SHP77 treated with DMSO at 0.1 percent for 48 hours (cell line): ENCODE data around the gene ZNF827.

Experiments used
- DNase-seq: peaks from one replicate; lab custom pipeline; 2025; lab: John Stamatoyannopoulos, UW

The ZNF827 gene

GRCh38 chr4:145829629-145830395 is 108.8 kb downstream of the ZNF827 start:
- DNase-seq: no peak

GRCh38 chr4:145828802-145829485 is 109.7 kb downstream of the ZNF827 start:
- no peak for DNase-seq

DNA sequence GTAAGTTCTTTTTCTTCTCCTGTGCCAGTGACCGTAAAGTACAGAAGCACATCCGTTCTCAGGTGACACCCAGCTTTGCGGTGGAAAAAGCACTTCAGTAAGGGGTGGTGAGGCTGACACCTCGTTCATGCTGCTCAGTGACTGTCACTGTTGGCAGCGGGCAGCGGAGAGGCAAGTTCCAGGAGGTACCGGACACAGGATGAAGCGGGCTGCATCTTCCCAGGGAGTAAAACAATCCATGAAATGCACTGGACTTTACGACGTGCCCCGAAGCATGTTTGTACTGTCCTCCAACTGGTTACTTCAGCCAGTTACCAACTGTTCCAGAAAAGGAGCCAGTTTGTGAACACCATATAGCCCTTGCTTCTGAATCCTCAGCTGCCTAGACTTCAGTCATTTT is 110.7 kb downstream of the ZNF827 start:
- DNase-seq: no peak

DNA sequence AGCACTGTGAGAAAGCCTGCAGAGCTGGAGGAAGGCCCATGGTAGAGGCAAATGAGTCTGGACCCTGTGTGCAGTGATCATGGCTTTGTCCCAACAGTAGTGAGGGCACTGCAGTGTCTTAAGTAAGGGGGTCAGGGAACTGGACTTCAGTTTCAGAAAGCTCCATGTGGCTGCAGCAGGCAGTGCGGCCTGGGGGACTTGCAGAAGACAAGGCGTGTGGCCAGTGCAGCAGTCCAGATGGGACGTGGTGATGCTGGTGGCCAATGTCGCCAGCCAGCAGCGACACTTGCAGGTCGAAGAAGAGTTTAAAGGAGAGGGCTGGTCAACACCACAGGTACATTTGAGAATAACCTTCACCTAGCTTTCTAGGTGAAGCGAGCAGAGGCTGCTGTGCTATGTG is 113.4 kb downstream of the ZNF827 start:
- no peak for DNase-seq

- DNase-seq: no peak
Measured at GRCh38 chr4:145824463-145824862, 114.2 kb downstream of the ZNF827 start.

- DNase-seq: no peak
Measured at GRCh38 chr4:145823743-145824142, 114.9 kb downstream of the ZNF827 start.

DNA sequence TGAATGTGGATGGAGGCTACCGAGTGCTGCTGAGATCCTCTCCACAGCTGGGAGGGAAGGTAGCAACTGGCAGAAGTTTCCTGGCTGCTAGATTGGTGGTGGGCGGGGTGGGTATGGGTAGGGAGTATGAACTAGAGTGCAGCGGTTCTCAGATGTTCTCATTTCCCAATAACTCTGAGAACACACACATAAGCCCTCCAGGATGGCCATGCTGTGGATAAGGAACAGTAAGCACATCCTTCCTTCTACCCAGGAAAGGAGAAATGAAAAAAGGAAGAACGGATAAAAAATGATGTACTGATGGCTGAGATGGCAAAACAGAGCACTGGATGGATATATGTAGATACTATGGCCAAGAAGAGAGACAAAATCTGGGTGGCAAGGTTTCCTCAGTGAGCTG is 116.0 kb downstream of the ZNF827 start:
- no peak for DNase-seq

GRCh38 chr4:145822181-145822580 is 116.4 kb downstream of the ZNF827 start:
- no peak for DNase-seq

DNA sequence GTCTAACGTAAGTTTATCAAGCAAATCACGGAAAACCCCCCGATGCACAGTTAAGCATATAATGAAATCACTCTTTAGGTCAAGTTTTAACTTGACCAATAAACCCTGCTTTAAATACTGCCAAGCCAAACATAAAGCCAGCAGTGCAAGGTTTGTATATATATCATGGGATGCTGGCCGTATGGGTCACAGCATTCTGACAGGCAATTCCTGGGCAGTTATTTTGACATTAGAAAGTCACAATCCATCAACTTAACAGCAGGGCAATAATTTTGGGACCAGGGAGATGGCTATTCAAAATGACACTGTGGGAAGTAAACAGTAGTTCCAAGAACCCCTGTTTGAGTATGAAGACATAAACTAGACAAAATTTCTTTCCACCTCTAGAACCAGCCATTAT is 116.9 kb downstream of the ZNF827 start:
- DNase-seq: no peak

- DNase-seq: no peak
Measured at GRCh38 chr4:145820407-145820806, 118.2 kb downstream of the ZNF827 start.

DNA sequence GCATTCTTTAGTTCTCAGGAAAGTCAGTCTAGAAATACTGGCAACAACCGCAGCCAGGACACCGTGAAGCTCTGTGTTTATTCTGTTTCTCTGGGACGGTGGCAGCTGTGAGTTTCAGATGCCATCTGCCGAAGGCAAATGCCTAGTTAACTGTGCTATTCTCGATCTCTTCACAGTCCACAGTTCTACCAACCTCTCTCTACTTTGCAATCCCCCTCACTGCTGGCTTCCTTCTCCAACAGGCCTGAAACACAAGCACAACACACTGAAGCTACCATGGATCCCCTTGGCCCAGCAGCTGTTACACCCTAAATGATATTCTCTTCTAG is 118.8 kb downstream of the ZNF827 start:
- DNase-seq: peak; percentile 23

DNA sequence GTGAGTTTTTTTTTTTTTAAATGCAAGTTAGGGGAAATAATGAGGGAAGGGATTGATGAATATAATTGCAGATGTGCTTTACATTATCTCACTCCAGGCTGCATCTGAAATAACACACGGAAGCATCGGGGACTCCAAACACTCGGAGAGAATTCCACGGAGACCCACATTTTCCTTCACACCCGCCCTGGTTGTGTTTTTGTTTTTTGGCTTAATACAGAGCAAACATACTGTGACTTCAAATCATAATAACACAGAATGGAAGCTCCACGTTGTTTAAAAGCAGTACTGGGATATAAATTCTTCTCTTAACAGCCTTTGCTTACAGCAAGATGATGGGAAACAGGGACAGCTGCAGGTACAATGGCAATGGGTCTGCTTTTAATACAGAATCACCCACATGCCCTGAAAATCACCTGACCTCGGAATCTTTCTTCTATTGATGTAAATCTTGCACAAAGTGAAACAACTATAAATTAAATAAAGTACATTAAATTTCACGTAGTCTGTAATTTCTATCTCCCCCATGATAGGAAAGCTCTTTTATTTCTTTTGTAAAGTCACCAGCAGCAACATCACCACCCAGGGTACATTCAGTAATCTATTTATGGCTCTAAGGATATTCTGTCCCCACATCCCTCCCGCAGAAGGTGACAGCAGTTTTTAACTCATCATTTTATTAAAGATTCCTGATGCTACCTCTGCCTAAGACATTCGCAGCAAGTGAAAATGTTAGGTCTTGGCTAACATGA is 119.3 kb downstream of the ZNF827 start:
- DNase-seq: no peak

DNA sequence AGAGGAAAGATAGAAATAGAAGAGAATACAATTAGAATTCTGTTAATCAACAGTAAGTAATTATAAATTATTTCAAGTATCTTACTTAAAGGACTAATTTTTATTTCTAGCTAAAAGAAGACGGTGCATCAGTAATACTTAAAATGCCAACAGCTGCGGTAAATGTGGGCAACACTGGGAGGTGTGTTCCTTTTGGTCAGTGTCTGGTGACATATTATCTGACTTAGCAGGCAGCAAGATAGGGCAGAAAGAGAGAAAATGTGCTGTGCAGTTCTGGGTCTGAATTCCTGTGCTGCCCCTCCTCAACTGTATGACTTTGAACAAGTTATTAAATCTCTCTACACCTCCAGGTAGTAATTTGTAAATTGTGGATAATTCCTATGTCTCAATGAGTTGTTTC is 120.6 kb downstream of the ZNF827 start:
- no peak for DNase-seq

- no peak for DNase-seq
Measured at GRCh38 chr4:145816091-145816490, 122.5 kb downstream of the ZNF827 start.

GRCh38 chr4:145815626-145816025 is 123.0 kb downstream of the ZNF827 start:
- no peak for DNase-seq

DNA sequence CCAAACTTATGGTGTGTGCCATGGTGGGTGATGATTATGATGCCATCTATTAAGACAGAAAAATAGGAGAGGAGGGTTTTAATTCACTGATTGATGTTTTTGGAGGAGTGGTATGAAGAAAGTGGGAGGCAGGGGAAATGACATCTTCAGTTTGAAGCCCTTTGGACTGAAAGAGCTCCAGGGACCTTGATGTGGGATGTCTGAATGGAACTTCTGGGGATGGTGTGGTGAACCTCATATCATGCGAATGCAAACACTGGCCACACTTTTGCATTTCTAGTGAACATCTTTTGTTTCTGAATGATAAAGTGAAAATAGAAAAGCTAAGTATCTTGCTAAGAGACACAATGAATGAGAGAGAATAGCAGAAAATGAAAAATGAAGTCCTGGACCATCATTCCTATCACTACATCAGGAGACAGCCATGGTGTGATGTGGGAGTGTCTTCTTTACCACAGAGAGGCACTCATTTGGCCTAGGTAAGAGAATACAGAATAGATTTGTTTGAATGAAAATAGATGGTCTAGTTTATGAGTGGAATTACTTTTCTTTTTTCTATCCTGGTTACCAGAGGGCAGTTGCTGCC is 123.5 kb downstream of the ZNF827 start:
- no peak for DNase-seq

GRCh38 chr4:145814246-145814645 is 124.4 kb downstream of the ZNF827 start:
- DNase-seq: no peak

DNA sequence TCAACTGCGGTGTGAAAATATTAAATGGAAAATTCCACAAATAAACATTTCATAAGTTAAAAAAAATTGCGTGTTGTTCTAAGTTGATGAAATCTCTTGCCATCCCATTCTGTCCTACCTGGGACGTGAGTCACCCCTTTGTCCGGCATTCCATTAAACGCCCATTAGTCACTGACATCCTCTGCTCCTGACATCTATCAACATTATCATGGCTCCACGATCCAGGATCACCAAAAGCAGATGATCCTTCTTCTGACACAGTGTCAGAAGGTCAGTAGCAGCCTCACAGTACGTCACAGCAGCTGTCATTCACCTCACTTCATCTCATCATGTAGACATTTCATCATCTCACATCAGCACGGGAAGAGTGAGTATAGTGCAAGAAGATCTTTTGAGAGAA is 125.7 kb downstream of the ZNF827 start:
- DNase-seq: no peak

- no peak for DNase-seq
Measured at GRCh38 chr4:145808848-145809512, 129.6 kb downstream of the ZNF827 start.

- DNase-seq: no peak
Measured at GRCh38 chr4:145808021-145808650, 130.5 kb downstream of the ZNF827 start.

- no peak for DNase-seq
Measured at GRCh38 chr4:145805490-145805889, 133.1 kb downstream of the ZNF827 start.

DNA sequence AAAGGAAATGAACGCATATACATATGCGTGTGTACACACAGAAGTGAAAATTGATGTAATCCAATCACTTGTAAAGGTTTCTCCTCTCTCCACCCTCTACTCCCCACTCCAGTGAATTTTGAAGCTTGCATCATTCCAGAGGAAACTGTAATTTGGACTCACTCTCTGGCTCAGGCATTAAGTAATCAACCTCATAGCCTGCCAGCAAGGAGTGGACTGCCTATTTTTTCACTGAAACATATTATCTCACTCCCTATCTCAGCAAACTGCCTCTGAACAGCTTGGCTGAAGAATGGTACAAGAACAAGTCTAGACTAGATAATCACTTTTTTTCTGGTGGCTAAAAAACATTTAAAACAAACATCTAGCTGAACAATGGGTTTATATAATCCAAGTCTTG is 134.5 kb downstream of the ZNF827 start:
- DNase-seq: no peak
